T-helper 1 cell (primary cell): ENCODE results near the gene MAPK8IP3.

ENCODE experiments used
- DNase-seq, 5 donors: peaks; one replicate each; pipeline ENCODE4 v3.0.0-alpha.2; 2012 to 2020
- total RNA-seq, 4 donors: gene quantifications; one replicate each; lab custom pipeline; 2026; lab: John Stamatoyannopoulos, UW

Gene MAPK8IP3, protein sequence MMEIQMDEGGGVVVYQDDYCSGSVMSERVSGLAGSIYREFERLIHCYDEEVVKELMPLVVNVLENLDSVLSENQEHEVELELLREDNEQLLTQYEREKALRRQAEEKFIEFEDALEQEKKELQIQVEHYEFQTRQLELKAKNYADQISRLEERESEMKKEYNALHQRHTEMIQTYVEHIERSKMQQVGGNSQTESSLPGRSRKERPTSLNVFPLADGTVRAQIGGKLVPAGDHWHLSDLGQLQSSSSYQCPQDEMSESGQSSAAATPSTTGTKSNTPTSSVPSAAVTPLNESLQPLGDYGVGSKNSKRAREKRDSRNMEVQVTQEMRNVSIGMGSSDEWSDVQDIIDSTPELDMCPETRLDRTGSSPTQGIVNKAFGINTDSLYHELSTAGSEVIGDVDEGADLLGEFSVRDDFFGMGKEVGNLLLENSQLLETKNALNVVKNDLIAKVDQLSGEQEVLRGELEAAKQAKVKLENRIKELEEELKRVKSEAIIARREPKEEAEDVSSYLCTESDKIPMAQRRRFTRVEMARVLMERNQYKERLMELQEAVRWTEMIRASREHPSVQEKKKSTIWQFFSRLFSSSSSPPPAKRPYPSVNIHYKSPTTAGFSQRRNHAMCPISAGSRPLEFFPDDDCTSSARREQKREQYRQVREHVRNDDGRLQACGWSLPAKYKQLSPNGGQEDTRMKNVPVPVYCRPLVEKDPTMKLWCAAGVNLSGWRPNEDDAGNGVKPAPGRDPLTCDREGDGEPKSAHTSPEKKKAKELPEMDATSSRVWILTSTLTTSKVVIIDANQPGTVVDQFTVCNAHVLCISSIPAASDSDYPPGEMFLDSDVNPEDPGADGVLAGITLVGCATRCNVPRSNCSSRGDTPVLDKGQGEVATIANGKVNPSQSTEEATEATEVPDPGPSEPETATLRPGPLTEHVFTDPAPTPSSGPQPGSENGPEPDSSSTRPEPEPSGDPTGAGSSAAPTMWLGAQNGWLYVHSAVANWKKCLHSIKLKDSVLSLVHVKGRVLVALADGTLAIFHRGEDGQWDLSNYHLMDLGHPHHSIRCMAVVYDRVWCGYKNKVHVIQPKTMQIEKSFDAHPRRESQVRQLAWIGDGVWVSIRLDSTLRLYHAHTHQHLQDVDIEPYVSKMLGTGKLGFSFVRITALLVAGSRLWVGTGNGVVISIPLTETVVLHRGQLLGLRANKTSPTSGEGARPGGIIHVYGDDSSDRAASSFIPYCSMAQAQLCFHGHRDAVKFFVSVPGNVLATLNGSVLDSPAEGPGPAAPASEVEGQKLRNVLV (N-terminal part only)
- 212 to 237 (median 233) reads per million in 4 donors for total RNA-seq

DNA sequence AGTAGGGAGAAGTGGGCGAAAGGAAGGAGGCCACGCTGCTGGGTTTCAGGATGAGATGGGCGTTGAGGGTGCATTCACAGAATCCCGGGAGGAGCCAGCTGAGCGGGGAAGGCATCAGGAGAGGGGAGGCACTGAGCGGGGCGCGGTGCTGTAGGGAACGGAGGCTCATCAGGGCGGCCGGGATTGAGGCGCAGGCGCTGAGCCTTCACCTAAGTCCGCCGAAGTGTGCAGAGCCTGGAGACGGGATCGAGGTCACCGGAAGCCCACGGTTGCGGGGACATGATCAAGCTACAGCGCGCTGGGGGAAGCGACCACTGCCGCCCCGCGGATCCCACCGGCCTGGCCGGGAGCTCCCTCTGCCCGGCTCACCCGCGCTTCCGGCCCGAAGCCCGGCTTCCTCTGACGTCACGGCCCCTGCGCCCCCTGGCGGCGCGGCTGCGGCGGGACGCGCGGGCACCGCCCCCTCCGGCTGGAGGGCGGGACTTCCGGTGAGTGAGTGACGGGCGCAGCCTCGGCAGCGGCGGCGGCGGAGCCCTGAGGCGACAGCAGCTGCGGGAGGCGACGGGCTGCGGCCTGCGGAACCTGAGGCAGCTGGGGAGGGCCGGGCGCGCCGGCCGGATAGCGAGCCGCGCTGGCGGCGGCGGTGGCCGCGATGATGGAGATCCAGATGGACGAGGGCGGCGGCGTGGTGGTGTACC lies at the start of gene MAPK8IP3:
TSS of gene MAPK8IP3 (plus strand) at position 508 of the 698 bp plus-strand sequence. CDS start at position 653, 145 bp downstream.
- DNase-seq = peak; percentile 87 to 94 (median 89)

- no peak for DNase-seq
Measured at GRCh38 chr16:1656808-1657617, 49.0 kb upstream of the MAPK8IP3 start.

DNA sequence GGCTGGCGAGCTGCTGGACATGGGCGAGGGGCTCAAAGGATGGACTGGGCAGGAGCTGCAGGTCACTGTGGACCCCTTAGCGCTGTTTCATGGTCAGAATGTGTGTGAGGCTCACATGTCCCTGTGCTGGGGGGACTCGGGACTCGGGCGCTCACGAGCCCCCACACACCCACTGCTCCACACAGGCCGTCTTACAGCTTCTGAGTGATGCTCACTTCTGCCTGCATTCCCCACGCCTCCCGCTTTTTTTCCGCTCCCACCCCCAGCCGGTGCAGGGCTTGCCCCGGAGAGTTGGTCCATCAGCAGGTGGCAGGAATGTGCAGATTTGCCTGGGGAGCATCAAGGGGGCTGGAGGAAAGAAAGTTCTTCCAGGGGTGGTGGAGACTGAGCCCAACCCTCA lies 48.2 kb upstream of the MAPK8IP3 start:
- no peak for DNase-seq

DNA sequence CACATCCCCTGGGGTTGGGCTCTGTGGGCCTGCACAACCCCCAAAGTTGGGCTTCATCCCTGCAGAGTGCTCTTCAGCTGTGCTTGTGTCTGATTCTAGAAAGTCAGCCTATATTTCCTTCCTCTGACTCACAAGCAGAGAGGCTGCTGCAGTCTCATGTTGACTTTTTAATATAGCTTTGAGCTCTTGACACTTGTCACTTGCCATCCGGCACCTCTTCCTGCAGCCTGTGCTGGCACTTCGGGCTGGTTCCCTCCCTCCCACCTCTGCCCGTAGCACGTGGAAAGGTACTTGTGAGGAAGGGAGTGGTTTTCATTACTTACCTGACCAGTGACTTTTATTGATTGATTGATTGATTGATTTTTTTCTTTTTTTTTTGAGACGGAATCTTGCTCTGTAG lies 47.0 kb upstream of the MAPK8IP3 start:
- peak in 1 of 5 donors; percentile 22 for DNase-seq

DNA sequence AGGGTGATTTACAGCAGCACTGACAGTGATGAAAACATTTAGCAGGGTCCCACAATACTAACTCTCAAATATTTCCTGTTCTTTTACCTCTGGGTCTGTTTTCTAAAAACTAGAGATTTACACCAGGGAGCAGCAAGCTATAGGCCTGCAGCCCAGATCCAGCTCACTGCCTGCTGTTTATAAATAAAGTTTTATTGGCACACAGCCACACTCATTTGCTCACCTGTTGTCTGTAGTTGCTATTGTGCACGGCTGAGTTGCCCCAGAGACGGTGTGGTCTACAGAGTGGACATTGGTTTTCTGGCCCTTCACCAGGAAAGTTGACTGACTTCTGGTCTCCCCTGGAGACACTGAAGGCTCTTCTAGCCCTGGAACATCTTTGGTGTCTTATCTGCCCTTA lies 44.2 kb upstream of the MAPK8IP3 start:
- DNase-seq = no peak

- DNase-seq = no peak
Measured at GRCh38 chr16:1662543-1662942, 43.5 kb upstream of the MAPK8IP3 start.

DNA sequence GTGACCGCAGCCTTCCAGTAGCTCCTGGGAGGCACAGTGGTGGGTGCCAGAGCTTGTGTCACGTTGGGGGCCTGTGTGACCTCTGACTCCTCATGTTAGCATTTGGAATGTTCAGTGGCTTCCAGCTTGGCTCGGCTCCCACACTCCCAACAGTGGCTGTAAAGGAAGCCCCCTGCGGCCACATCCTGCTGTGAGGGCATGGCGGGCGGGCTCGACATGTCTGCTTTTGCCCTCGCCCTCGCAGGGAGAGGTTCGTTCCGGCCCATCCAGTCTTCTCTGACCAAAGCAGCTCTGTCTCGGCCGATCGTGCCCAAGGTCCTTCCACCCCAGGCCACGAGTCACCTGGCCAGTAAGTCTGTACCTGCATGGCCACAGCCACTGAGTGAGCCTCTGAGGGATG lies 40.2 kb upstream of the MAPK8IP3 start:
- no peak for DNase-seq

DNA sequence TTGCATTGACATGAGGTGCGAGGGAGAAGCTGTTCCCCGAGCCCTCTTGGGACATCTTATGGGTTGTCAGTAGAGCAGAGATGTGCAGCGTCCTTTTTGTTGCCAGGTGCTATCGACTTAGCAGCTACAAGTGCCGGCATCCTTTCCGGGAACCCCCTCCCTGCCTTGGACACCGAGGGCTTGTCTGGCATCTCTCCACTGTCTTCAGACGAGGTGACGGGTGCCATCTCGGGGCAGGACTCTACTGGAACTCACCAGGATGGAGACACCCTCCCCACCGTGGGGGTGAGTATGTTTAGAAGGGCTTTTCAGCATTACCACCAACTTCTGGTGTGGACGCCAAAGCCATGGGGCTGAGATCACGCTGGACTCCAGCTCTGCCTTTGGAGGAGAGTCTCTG lies 39.7 kb upstream of the MAPK8IP3 start:
- DNase-seq = no peak

DNA sequence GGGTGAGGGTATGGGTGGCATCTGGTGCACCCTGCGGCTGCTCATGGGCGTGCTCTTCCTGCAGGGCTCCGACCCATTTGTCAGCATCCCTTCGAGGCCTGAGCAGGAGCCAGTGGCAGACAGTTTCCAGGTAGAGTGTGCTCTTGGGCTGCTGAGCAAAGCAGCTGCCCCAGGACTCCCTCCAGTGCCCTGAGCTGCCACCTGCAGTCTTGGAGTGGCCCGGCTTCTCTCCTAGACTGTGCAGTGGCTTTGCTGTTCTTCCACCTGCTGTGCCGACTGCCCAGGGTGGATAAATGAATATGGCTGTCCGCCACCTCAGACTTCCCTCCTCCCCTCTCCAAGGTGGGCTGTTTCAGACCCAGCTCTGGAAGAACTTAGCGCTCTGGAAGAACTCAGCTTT lies 38.7 kb upstream of the MAPK8IP3 start:
- no peak for DNase-seq

DNA sequence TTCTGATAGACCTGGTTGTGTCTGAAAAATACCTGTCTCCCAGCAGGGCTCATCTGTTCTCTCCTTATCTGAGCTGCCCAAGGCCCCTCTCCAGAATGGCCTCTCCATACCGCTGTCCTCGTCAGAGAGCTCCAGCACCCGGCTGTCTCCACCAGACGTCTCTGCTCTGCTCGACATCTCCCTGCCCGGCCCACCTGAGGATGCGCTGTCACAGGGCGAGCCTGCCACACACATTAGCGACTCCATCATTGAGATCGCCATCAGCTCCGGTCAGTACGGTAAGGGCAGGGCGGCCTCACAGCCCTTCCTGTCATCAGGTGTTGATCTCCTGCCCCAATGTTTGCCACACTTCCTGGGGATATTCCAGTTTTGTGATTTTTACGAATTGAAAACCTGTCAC lies 38.1 kb upstream of the MAPK8IP3 start:
- no peak for DNase-seq

- no peak for DNase-seq
Measured at GRCh38 chr16:1668612-1669319, 37.2 kb upstream of the MAPK8IP3 start.

DNA sequence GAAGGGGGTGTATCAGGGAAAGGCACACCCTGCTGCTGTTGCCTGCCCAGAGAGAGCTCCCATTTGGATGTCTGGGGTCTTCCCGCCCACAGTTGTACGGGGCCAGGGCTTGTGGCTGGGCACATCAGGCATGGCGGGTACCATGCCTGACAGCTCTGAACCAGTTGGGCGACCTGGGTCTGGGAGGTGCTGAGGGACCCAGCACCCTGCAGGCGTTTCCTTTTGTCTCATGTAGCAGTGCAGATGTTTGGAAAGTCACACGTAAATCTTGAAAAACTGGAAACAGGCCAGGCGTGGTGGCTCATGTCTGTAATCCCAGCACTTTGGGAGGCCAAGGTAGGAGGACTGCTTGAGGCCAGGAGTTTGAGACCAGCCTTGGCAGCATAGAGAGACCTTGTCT lies 36.3 kb upstream of the MAPK8IP3 start:
- DNase-seq = no peak

DNA sequence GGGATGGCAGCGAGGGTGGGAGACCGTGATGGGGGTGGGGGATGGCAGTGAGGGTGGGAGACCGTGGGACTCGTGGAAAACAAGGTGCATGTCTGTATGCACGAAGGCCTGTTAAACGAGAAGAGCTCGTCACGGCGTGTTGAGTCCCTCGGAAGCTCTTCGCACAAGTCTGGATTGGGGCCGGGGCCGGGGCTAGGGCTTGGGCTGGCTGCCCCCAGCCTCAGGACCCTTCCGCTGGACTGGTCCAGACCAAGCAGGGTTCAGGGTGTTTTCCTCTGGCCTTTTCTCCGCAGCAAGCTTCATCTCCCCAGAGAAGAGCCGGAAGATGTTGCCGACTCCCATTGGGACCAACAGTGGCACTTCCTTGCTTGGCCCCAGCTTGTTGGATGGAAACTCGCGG lies 35.6 kb upstream of the MAPK8IP3 start:
- DNase-seq = no peak

DNA sequence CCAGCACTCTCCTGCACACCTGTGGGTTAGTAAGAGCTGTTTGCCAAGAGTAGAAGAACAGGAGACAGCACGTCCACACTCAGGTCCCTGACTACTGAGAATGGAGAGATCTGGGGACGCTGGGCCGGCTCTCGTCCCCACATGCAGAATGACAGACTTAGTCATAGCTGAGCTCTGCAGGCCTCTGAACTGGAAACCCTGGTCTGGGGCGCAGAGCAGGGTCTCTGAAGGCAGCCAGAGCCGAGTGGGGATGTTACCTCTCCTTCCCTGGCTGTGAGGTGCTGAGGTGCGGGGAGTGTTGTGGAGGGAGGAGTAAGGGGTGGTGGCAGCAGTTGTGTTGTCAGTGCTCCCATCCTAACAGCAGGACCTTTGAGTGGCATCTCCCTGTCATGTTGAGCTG lies 35.1 kb upstream of the MAPK8IP3 start:
- no peak for DNase-seq

GRCh38 chr16:1673424-1674151 lies 32.4 kb upstream of the MAPK8IP3 start:
- no peak for DNase-seq

- DNase-seq = no peak
Measured at GRCh38 chr16:1674306-1674705, 31.7 kb upstream of the MAPK8IP3 start.

DNA sequence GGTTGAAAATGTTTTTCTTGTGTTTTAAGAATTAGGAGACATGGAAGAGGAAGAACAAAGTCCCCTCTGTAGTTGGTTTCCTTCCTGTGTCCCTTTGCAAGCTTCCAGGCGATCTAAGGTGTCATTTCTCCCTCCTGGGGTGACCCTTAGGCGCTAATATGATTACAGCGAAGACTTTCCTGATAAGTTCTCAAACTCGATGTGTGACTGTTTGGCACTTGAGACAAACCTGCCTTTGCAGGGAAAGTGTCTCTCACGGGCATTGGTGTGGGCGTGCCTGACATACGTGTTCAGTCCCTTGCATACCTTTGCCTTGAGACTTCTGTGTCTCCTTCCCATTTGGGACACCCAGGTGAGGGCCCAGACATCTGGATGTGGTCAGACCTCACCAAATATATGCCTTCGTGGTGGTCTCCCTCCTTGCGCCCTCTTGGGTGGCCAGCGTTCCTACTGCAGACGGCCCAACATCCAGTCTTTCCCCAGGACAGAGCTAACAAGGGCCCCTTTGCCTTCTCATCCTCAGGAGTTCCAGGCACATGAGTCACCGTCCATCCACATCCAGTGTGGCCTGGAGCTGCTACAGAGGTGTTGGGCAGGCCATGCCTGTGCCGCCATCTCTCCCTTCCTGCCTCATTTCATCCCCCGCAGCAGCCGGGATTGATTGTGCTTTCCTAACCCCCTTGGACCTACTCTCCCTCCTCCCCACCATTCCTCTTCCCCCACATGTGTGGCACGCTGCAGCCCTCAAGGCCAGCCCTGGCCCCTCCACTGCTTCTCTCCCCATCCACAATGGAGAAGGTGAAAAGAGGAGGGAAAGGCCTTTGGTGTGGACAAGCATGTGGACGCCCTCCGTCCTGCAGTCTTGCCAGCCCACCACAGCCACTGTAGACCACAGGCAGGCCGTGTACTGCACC lies 31.0 kb upstream of the MAPK8IP3 start:
- no peak for DNase-seq

GRCh38 chr16:1676661-1677060 lies 29.3 kb upstream of the MAPK8IP3 start:
- DNase-seq = no peak

GRCh38 chr16:1677339-1677738 lies 28.7 kb upstream of the MAPK8IP3 start:
- peak in 2 of 5 donors; percentile 10 to 13 for DNase-seq
